MM.1S (cell line): ENCODE results near the gene TMEM256.

ENCODE experiments used
- DNase-seq: peaks from one replicate; pipeline ENCODE4 v3.0.0-alpha.2; 2015
- H2AFZ ChIP-seq: fragments of 300-600 bp; sonication (generic); 2 replicates; pipeline ENCODE4 v1.6.0; 2016; ENCODE audit warnings: antibody characterized with exemption, low read length
- H3F3A ChIP-seq: fragments of 300-600 bp; sonication (generic); 2 replicates; pipeline ENCODE4 v1.6.1; 2016; ENCODE audit warnings: mild to moderate bottlenecking, antibody characterized with exemption, low read length, moderate library complexity, mixed read lengths; ENCODE audit not compliant: insufficient read depth
- H3K27ac ChIP-seq: fragments of 300-600 bp; sonication (generic); 2 replicates; pipeline ENCODE4 v1.5.1; 2016; ENCODE audit warnings: mild to moderate bottlenecking, low read length
- H3K27me3 ChIP-seq: fragments of 300-600 bp; sonication (generic); replicated peaks from 2 replicates; pipeline ENCODE4 v1.6.0; 2016; ENCODE audit warnings: low read length; ENCODE audit not compliant: insufficient read depth
- H3K36me3 ChIP-seq: fragments of 300-600 bp; sonication (generic); replicated peaks from 2 replicates; pipeline ENCODE4 v1.6.1; 2016; ENCODE audit warnings: mild to moderate bottlenecking, low read length, mixed read lengths; ENCODE audit not compliant: insufficient read depth
- H3K4me1 ChIP-seq: fragments of 300-600 bp; sonication (generic); 2 replicates; pipeline ENCODE4 v1.6.1; 2016; ENCODE audit warnings: low read length, mixed read lengths
- H3K4me2 ChIP-seq: fragments of 300-600 bp; sonication (generic); 2 replicates; pipeline ENCODE4 v1.6.0; 2016; ENCODE audit warnings: low read depth, low read length
- H3K4me3 ChIP-seq: fragments of 300-600 bp; sonication (generic); 2 replicates; pipeline ENCODE4 v1.5.1; 2016; ENCODE audit warnings: low read length, mixed read lengths
- H3K79me2 ChIP-seq: fragments of 300-600 bp; sonication (generic); 2 replicates; pipeline ENCODE4 v1.6.1; 2016; ENCODE audit warnings: mixed run types, low read length, mixed read lengths
- H3K9ac ChIP-seq: fragments of 300-600 bp; sonication (generic); 2 replicates; pipeline ENCODE4 v1.6.1; 2016; ENCODE audit warnings: low read length, mixed read lengths
- H3K9me2 ChIP-seq: fragments of 300-600 bp; sonication (generic); replicated peaks from 2 replicates; pipeline ENCODE4 v1.6.1; 2016; ENCODE audit warnings: mild to moderate bottlenecking, low read length, mixed read lengths; ENCODE audit not compliant: insufficient read depth
- H3K9me3 ChIP-seq: fragments of 300-600 bp; sonication (generic); replicated peaks from 2 replicates; pipeline ENCODE4 v1.6.1; 2016; ENCODE audit warnings: mild to moderate bottlenecking, low read length, mixed read lengths; ENCODE audit not compliant: insufficient read depth
- H4K20me1 ChIP-seq: fragments of 300-600 bp; sonication (generic); 2 replicates; pipeline ENCODE4 v1.6.1; 2016; ENCODE audit warnings: mild to moderate bottlenecking, low read length, moderate library complexity, mixed read lengths; ENCODE audit not compliant: insufficient read depth
- EZH2 ChIP-seq: fragments of 300-600 bp; sonication (generic); optimal IDR thresholded peaks from 2 replicates; pipeline ENCODE3; 2017; ENCODE audit warnings: low read depth, mild to moderate bottlenecking, antibody characterized with exemption, low read length, mixed read lengths
- EZH2phosphoT487 ChIP-seq: fragments of 300-600 bp; sonication (generic); IDR thresholded peaks from 2 replicates; pipeline ENCODE4 v1.6.1; 2018; ENCODE audit warnings: antibody characterized with exemption, low read length
- TF ChIP-seq, protein P1 (sequence below): fragments of 300-600 bp; sonication (generic); IDR thresholded peaks from 2 replicates; pipeline ENCODE4 v1.5.1; 2016; ENCODE audit warnings: antibody characterized with exemption, low read length, mixed read lengths

TMEM256 gene

DNA sequence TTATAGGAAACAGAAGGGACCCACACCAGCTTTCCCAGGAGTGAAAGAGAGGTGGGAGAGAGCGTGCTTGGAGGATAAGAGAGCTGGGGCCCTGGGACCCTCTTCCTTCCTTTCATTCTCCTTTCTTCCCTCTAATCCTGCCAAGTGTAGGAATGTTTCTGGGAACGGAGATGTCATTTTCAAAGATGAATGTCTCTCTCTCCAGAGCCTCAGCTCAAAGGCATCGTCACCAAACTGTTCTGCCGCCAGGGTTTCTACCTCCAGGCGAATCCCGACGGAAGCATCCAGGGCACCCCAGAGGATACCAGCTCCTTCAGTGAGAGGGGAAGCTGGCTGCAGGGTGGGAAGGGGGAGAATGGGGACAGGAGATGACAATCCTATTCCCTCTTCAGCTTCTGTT, 37.4 kb upstream of the TMEM256 start:
- Histone ChIP-seq H3K9ac (no peak overlapping the region), H3K79me2 (no peaks in the 10 kb centered on the region), H3K4me2 (no peak overlapping the region), H3K9me2 (no peaks in the 10 kb centered on the region), H3K27ac (no peak overlapping the region), H3K27me3 (peaks cover 79% of the 10 kb centered on the region), H4K20me1 (no peaks in the 10 kb centered on the region), H2AFZ (no peak overlapping the region), H3K36me3 (no peaks in the 10 kb centered on the region), H3K4me3 (no peak overlapping the region), H3K9me3 (no peaks in the 10 kb centered on the region), H3K4me1 (peaks cover 8% of the 10 kb centered on the region), H3F3A (0 out of 2 replicates have a peak, but pooled peaks cover 4% of the 10 kb centered on the region)
- TF ChIP-seq EZH2phosphoT487 (no peak), EZH2 (no peak)
- TF ChIP-seq, protein P1, sequence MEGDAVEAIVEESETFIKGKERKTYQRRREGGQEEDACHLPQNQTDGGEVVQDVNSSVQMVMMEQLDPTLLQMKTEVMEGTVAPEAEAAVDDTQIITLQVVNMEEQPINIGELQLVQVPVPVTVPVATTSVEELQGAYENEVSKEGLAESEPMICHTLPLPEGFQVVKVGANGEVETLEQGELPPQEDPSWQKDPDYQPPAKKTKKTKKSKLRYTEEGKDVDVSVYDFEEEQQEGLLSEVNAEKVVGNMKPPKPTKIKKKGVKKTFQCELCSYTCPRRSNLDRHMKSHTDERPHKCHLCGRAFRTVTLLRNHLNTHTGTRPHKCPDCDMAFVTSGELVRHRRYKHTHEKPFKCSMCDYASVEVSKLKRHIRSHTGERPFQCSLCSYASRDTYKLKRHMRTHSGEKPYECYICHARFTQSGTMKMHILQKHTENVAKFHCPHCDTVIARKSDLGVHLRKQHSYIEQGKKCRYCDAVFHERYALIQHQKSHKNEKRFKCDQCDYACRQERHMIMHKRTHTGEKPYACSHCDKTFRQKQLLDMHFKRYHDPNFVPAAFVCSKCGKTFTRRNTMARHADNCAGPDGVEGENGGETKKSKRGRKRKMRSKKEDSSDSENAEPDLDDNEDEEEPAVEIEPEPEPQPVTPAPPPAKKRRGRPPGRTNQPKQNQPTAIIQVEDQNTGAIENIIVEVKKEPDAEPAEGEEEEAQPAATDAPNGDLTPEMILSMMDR, result no peak
- DNase-seq, result no peak

- TF ChIP-seq, protein P1, result no peak
- TF ChIP-seq EZH2 (no peak), EZH2phosphoT487 (no peak)
- Histone ChIP-seq H2AFZ (no peak overlapping the region), H3F3A (peaks cover 9% of the 10 kb centered on the region), H3K9me3 (no peaks in the 10 kb centered on the region), H3K36me3 (no peaks in the 10 kb centered on the region), H4K20me1 (no peaks in the 10 kb centered on the region), H3K27me3 (peaks cover 75% of the 10 kb centered on the region), H3K4me2 (no peak overlapping the region), H3K4me3 (no peak overlapping the region), H3K79me2 (no peaks in the 10 kb centered on the region), H3K4me1 (peaks cover 10% of the 10 kb centered on the region), H3K9ac (no peak overlapping the region), H3K27ac (no peak overlapping the region), H3K9me2 (no peaks in the 10 kb centered on the region)
- no peak for DNase-seq
Observed at GRCh38 chr17:7440834-7441195, 36.9 kb upstream of the TMEM256 start.

- no peak overlapping the region for H3K4me2 ChIP-seq
- no peak overlapping the region for H3K4me3 ChIP-seq
- no peaks in the 10 kb centered on the region for H3K9me2 ChIP-seq
- no peak for DNase-seq
- TF ChIP-seq EZH2phosphoT487, result no peak
- no peaks in the 10 kb centered on the region for H4K20me1 ChIP-seq
- no peaks in the 10 kb centered on the region for H3K36me3 ChIP-seq
- H3K4me1 ChIP-seq, result peaks cover 10% of the 10 kb centered on the region
- H3K79me2 ChIP-seq, result no peaks in the 10 kb centered on the region
- peaks cover 14% of the 10 kb centered on the region for H3F3A ChIP-seq
- H3K27ac ChIP-seq, result no peak overlapping the region
- peaks cover 69% of the 10 kb centered on the region for H3K27me3 ChIP-seq
- H3K9ac ChIP-seq, result no peak overlapping the region
- no peaks in the 10 kb centered on the region for H3K9me3 ChIP-seq
- no peak overlapping the region for H2AFZ ChIP-seq
Observed at GRCh38 chr17:7440113-7440833, 36.4 kb upstream of the TMEM256 start.

- H3K27ac ChIP-seq, result no peak within 1 kb of the TSS
- peak within 1 kb of the TSS; percentile 33; the same call in 1 of the 2 replicates for H3K4me2 ChIP-seq
- no peaks in the 10 kb centered on the region for H3K9me2 ChIP-seq
- peaks cover 10% of the 10 kb centered on the region for H3K4me1 ChIP-seq
- no peak within 1 kb of the TSS for H2AFZ ChIP-seq
- DNase-seq, result no peak
- no peaks in the 10 kb centered on the region for H3K9me3 ChIP-seq
- H3K36me3 ChIP-seq, result no peaks in the 10 kb centered on the region
- no peak within 1 kb of the TSS for H3K4me3 ChIP-seq
- no peaks in the 10 kb centered on the region for H4K20me1 ChIP-seq
- H3F3A ChIP-seq, result peaks cover 14% of the 10 kb centered on the region
- H3K27me3 ChIP-seq, result peaks cover 64% of the 10 kb centered on the region
- no peaks in the 10 kb centered on the region for H3K79me2 ChIP-seq
- TF ChIP-seq, protein P1, result no peak
- TF ChIP-seq EZH2phosphoT487 (no peak), EZH2 (no peak)
- no peak within 1 kb of the TSS for H3K9ac ChIP-seq
Observed at GRCh38 chr17:7439462-7440112, 35.7 kb upstream of the TMEM256 start, which contains the start of gene FGF11. FGF11 (plus strand) TSS chr17:7439512; CDS start chr17:7439621, 109 bp downstream.
